ENCODE results near the gene ANKFN1.

ANKFN1 gene

DNA sequence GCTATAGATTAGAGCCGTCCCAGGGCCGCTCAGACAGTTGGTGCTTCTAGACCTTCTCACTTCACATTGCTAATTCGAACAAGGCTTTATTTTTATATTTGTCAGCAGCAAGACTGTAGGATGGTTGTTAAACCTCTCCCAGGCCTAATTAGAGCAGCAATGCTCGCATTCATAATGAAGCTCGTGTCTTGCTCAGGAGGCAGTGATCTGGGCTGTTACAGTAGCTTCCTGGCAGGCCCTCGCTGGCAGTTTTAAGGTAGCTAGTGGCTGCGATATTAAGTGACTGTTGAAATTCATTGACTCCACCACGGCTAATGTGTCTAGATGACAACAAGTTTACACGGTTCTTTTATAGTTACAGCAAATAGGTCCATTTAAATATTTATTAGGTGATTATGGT, 23.2 kb upstream of the ANKFN1 start:
- H3K4me3 ChIP-seq (ENCODE audit: control insufficient read depth, low read depth, low read length), result no peak overlapping the region
- no peak for DNase-seq (ENCODE audit: low read depth)
- TF ChIP-seq CTCF (IDR thresholded peaks at IDR 0.05; ENCODE audit: control insufficient read depth, insufficient read depth, low read depth, low read length, missing control alignments), result no peak

GRCh38 chr17:56130631-56131030, 22.6 kb upstream of the ANKFN1 start:
- H3K4me3 ChIP-seq (ENCODE audit: control insufficient read depth, low read depth, low read length), result no peak overlapping the region
- DNase-seq (ENCODE audit: low read depth), result no peak
- no peak for TF ChIP-seq CTCF (IDR thresholded peaks at IDR 0.05; ENCODE audit: control insufficient read depth, insufficient read depth, low read depth, low read length, missing control alignments)

DNA sequence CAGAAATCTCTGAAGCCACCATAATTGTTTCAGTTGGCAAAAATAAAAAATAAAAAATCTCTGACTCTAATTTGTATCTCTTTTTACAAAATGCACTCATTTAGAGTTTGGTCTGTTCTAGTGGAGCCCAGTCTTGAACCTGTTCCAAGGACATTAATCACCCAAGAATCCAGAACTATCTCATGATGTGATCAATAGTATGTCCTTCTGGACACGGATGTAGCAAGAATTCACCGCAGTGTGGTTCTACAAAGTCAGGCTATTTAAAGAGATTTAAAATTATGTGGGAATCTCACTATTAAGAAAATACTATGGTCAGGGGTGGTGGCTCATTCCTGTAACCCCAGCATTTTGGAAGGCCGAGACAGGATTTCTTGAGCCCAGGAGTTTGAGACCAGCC, 21.8 kb upstream of the ANKFN1 start:
- DNase-seq (ENCODE audit: low read depth), result no peak
- no peak for TF ChIP-seq CTCF (IDR thresholded peaks at IDR 0.05; ENCODE audit: control insufficient read depth, insufficient read depth, low read depth, low read length, missing control alignments)

DNA sequence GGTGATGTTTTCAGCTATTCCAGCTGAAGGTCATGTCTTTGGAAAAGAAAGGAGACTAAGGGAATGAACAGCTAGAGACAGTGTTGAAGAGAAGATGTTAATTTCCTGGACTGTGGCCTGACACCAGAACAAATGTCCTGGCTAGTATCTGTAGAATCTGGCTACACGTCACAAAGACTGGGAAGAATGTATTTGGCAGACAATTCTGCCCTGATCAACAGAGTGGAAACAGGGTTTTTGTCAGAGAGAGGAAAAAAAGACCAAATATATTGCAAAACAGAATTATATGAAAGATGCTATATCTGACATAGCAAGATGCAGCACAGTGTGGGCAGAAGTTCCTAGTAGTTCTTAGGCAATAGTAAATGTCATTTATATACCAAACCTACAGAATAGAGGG, 17.0 kb upstream of the ANKFN1 start:
- TF ChIP-seq CTCF (IDR thresholded peaks at IDR 0.05; ENCODE audit: control insufficient read depth, insufficient read depth, low read depth, low read length, missing control alignments), result no peak

More for the DNA sequence above, 21.8 kb upstream of the ANKFN1 start:
- H3K4me3 ChIP-seq (ENCODE audit: control insufficient read depth, low read depth, low read length), result no peak overlapping the region

DNA sequence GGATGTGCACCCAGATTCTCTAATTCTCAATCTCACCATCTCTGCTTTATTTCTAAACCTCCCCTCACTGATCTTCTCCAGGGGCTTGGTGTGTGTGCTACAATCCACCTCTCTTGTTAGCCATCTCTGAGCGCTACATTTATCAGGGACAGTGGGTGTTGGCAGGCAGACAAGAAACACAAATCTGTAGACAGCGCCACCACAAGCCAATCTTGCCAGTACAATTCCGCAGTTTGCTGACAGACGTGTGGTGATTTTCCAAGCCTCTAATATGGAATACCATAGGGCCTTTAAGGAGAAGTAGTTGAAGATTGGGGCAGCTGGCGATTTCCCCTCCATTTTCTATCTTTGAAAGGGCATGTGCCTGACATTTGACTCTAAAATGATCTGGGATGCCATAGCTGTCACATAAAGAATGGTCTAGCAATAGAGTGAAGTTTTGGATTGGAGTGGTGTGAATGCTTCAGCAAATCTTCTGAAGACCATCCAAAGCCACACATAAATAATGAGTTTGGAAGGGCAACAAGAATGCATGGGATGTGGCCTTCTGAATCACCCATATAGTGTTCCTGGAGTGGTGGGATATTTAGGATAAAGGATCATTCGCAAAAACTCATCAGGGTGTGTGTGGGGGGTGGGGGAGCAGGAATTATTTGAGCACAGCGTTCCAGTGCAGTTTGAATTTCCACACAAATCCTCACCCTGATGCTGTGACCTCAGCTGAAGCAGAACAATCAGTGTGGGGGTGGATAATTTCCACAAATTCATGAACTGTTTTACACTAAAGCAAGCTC, 12.0 kb upstream of the ANKFN1 start:
- no peak overlapping the region for H3K4me3 ChIP-seq (ENCODE audit: control insufficient read depth, low read depth, low read length)
- TF ChIP-seq CTCF (IDR thresholded peaks at IDR 0.05; ENCODE audit: control insufficient read depth, insufficient read depth, low read depth, low read length, missing control alignments), result no peak
- DNase-seq (ENCODE audit: low read depth), result no peak

More for the DNA sequence above, 17.0 kb upstream of the ANKFN1 start:
- DNase-seq (ENCODE audit: low read depth), result no peak
- no peak overlapping the region for H3K4me3 ChIP-seq (ENCODE audit: control insufficient read depth, low read depth, low read length)

- peak; percentile 86 for DNase-seq (ENCODE audit: low read depth)
- TF ChIP-seq CTCF (IDR thresholded peaks at IDR 0.05; ENCODE audit: control insufficient read depth, insufficient read depth, low read depth, low read length, missing control alignments), result no peak
- no peak overlapping the region for H3K4me3 ChIP-seq (ENCODE audit: control insufficient read depth, low read depth, low read length)
Measured at GRCh38 chr17:56142325-56142724, 10.9 kb upstream of the ANKFN1 start.
